Peyer's patch (tissue), 4 donors: ENCODE data around the gene SERPINA6.
"Not testable (repeated sequence)": the region's sequence is repeated elsewhere in the genome, so short reads cannot be mapped to it uniquely, and the experiment has no call there.

ENCODE experiments used
- CTCF ChIP-seq, 6 experiments: fragments of 450-650 bp in 4 of 6; fragments of 200-600 bp in 2 of 6; sonication (generic) in 1 of 6; IDR thresholded peaks; one replicate each; pipeline ENCODE4 v1.5.1; 2017 to 2019; ENCODE audit warnings: antibody characterized with exemption in 6 of 6, mild to moderate bottlenecking in 3 of 6, moderate library complexity in 1 of 6
- POLR2A ChIP-seq, 2 donors: fragments of 450-650 bp; IDR thresholded peaks; one replicate each; pipeline ENCODE4 v1.5.1; 2017; ENCODE audit warnings: antibody characterized with exemption in 2 of 2, mild to moderate bottlenecking in 2 of 2, moderate library complexity in 2 of 2

GRCh38 chr14:94346065-94346786 lies 23.1 kb upstream of the SERPINA6 start:
- not testable (repeated sequence) for TF ChIP-seq CTCF, POLR2A (IDR thresholded peaks at IDR 0.05)
